A673 (cell line): Measurements from ENCODE around the gene SHROOM2.

Experiments
- EZH2 ChIP-seq: fragments of 200-600 bp; sonication (generic); IDR thresholded peaks from 2 replicates; pipeline ENCODE4 v1.6.1; 2017; ENCODE audit warnings: borderline replicate concordance, low read depth, mild to moderate bottlenecking, mixed read lengths, antibody characterized with exemption, low read length; ENCODE audit not compliant: poor library complexity, severe bottlenecking
- TF ChIP-seq, protein P1 (sequence below): fragments of 300-800, 200-600 bp; sonication (generic); conservative IDR thresholded peaks from 2 replicates; pipeline ENCODE4 v1.5.1; 2017; ENCODE audit warnings: low read depth, mild to moderate bottlenecking, antibody characterized with exemption, low read length, moderate library complexity, mixed read lengths

DNA sequence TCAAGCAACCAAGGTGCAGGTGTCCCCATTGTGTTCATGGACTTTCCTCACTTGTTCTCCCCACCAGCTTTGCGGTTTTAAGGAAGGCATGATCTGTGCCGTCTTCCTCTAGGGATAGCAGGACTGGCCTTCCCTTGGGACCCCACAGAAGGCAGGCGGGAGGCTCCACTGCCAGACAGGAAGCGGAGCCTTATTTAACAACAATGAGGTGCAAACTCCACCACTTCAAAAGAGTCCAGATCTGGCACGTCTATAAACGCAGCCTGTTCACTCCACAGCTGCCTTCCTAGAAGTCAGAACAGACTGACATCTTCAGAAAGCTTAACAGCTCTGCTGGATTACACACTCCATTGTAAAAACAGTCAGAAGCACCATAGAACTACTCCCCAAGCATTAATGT is 18.9 kb upstream of the SHROOM2 start:
- TF ChIP-seq, protein P1, sequence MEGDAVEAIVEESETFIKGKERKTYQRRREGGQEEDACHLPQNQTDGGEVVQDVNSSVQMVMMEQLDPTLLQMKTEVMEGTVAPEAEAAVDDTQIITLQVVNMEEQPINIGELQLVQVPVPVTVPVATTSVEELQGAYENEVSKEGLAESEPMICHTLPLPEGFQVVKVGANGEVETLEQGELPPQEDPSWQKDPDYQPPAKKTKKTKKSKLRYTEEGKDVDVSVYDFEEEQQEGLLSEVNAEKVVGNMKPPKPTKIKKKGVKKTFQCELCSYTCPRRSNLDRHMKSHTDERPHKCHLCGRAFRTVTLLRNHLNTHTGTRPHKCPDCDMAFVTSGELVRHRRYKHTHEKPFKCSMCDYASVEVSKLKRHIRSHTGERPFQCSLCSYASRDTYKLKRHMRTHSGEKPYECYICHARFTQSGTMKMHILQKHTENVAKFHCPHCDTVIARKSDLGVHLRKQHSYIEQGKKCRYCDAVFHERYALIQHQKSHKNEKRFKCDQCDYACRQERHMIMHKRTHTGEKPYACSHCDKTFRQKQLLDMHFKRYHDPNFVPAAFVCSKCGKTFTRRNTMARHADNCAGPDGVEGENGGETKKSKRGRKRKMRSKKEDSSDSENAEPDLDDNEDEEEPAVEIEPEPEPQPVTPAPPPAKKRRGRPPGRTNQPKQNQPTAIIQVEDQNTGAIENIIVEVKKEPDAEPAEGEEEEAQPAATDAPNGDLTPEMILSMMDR, result no peak
- TF ChIP-seq EZH2, result no peak
